Activated CD8-positive, alpha-beta memory T cell treated with anti-CD3 and anti-CD28 coated beads for 1 hour (primary cell): ENCODE measurements around the gene OR7G2.

ENCODE experiments used
- DNase-seq, 2 donors: peaks; one replicate each; pipeline ENCODE4 v3.0.0-alpha.2; 2020; ENCODE audit warnings: low read depth in 1 of 2; ENCODE audit errors: extremely low read depth in 1 of 2

Gene OR7G2

DNA sequence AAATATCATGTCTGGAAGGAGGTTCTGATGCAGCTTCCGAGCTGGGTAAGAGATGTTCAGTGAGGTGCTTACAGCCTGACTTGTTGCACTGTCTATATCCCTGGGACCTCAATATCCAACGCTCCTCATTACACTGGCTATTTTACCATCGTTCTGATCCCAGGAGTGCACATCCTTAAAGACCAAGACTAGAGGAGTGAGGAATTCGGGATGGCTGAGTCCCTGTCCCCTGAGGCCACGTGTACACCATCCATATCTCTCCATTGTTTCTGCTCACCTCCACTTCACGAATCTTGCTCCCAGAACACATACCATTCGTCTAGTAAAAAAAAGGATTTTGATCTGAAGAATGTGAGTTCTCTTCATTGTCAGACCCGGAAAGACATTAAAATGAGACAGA lies at the start of gene OR7G2:
TSS of gene OR7G2 (minus strand) at position 101 of the 400 bp plus-strand sequence. CDS start 4,232 bp downstream, outside the sequence.
- DNase-seq = no peak

GRCh38 chr19:9156304-9156703 lies 49.0 kb upstream of the OR7G2 start:
- no peak for DNase-seq

DNA sequence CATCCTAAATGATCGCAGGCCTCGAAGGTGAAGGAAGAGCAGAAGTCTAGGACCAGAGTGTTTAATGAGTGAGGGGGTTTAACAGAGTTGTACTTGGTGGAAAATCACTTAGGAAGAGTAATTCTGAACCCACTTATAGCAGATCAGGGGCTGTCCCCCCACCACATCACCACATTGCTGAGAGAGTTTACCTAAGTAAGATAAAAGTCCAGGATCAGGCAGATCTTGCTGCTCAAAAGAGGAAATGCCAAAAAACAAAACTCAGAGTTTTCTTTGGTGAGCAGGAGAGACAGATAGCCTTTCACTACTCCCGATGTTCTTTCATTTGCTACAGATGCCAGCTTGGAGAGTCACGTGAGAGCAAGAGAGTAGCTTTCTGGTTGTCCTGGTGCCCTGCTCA lies 48.3 kb upstream of the OR7G2 start:
- DNase-seq = no peak

GRCh38 chr19:9151367-9151766 lies 44.1 kb upstream of the OR7G2 start:
- DNase-seq = no peak

GRCh38 chr19:9150650-9151049 lies 43.4 kb upstream of the OR7G2 start:
- no peak for DNase-seq

DNA sequence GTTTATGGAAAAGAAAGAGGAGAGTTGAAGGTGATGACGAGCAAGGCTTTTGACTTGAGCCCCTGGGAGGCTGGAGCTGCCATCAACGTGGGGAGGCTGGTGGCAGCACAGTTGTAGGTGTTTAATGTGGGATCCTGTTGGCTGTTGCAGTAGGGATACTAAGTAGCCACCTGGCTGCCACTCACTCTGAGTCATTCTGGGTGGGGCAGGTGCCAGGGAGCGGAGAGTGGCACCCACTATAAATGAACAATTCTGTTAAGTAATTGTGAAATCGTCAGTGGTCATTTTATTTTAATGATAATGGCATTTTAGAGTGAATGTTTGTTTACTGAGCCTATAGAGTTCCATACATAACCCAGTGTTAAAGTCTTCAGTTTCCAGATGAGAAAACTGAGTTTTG lies 42.7 kb upstream of the OR7G2 start:
- no peak for DNase-seq

GRCh38 chr19:9148697-9149096 lies 41.4 kb upstream of the OR7G2 start:
- DNase-seq = no peak

DNA sequence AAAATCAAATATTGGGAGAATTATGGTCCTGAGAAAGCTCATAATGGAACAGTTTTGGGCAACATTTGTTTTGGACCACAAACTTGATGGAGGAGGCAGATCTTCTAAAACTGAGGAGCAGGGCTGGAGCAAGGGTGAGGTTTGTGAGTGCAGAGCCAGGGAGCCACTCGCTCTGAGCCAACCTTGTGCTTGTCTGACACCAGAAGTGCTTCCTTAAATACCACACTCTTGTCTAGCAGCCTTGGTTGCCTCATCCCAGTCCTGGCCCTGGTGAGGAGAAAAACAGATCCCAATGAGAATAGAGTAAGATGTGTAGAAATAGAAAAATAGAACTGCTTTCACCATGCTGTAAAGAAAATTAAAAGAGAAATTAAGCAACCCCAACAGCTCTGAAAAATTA lies 39.6 kb upstream of the OR7G2 start:
- DNase-seq = no peak

DNA sequence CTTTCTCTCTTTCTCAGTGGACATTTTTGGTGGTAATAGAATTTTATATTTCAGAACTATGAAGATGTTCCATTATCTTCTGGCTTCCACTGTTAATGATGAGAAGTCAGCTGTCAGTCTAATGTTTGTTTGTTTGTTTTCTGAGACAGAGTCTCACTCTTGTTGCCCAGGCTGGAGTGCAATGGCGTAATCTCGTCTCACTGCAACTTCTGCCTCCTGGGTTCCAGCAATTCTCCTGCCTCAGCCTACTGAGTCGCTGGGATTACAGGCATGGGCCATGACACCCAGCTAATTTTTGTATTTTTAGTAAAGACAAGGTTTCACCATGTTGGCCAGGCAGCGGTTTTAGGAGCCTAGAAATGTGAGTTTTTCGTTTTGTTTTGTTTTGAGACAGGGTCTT lies 37.6 kb upstream of the OR7G2 start:
- no peak for DNase-seq

GRCh38 chr19:9140159-9140874 lies 33.0 kb upstream of the OR7G2 start, which contains the start of gene ZNF317:
TSS of gene ZNF317 (plus strand) at chr19:9140397. CDS start at chr19:9156017, 15,620 bp downstream.
- DNase-seq = peak; percentile 78 to 80

DNA sequence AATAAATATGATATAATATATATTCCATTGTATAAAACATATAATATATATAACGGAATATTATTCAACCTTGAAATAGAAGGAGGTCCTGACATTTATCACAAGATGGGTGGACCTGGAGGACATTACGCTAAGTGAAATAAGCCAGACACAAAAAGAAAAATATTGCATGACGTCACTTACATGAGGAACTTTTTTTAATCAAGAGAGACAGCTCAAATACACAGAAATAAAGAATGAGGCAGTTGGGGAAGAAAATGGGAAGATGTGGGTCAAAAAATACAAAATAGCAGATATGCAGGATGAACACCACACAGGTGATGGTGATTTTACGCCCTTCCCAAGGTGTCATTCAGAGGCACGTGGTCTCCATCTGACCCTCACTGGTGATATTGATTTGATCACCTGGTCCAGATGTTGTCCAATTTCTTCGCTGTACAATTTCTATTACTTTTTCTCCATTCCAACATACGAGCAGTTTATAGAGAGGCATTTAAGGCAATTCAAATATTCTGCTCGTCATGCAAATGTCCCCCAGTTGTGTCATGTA lies 32.4 kb upstream of the OR7G2 start:
- no peak for DNase-seq

GRCh38 chr19:9132422-9132821 lies 25.1 kb upstream of the OR7G2 start:
- no peak for DNase-seq

GRCh38 chr19:9130965-9131364 lies 23.7 kb upstream of the OR7G2 start:
- no peak for DNase-seq

- no peak for DNase-seq
Measured at GRCh38 chr19:9128171-9128570, 20.9 kb upstream of the OR7G2 start.

DNA sequence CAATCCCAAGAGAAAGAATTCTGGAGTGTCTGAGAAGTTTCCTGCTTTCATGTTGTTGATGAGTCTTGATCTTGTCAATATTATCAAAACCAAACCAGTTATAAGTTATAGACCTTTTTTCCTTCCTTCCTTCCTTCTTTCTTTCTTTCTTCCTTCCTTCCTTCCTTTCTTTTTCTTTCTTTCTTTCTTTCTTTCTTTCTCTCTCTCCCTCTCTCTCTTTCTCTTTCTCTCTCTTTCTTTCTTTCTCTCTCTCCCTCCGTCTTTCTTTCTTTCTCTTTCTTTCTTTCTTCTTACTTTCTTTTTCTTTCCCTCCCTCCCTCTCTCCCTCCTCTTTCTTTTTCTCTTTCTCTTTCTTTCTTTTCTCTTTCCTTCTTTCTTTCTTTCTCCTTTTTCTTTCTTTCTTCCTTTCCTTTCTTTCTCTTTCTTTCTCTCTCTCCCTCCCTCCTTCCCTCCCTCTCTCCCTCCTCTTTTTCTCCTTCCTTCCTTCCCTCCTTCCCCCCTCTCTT lies 19.7 kb upstream of the OR7G2 start, which contains the start of gene OR7G3:
TSS of gene OR7G3 (minus strand) at position 51 of the 506 bp plus-strand sequence. CDS start at position 51, 0 bp downstream.
- DNase-seq = no peak

- no peak for DNase-seq
Measured at GRCh38 chr19:9116547-9116946, 9.3 kb upstream of the OR7G2 start.

- no peak for DNase-seq
Measured at GRCh38 chr19:9115307-9115813, 8.1 kb upstream of the OR7G2 start, which contains the start of gene OR7G1. TSS of gene OR7G1 (minus strand) at chr19:9115763. CDS start at chr19:9115763, 0 bp downstream.

DNA sequence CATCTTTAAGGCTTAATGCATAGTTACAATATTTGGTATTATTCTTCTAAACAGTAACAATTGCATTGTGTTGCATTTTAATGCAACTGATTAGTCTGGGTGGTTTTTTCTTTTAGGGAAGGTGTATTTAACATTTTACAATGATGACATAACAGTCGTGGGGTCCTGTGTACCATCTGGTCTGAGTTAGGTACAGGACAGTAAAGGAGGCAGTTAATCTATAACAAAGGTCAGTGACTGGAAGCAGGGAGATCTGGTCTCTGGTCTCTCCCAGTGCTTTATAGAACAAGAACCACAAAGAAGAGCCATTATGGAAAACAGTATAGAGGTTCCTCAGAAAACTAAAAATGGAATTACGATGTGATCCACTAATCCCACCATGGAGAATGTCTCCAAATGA lies 2.7 kb upstream of the OR7G2 start:
- no peak for DNase-seq

DNA sequence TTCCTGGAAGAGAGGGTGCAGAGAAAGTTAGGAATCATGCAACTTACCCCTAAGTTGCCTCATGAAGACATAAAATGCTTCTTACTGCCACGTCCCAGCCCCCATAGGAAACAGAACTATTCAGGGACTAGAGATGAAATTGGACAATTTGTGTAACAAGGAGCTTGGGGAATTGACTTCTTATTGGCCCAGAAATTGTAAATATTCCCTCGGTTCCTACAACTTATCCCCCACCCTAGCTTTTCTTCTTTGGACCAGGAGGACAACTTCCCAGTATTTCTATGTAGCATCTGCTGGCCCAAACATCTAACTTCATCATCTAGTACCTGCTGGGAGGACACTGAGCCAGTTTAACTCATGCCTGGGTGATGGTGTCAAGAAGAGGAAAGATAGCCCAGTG lies 20.5 kb downstream of the OR7G2 start, which contains the start of gene OR1M1:
TSS of gene OR1M1 (plus strand) at position 301 of the 400 bp plus-strand sequence. CDS start 6,184 bp downstream, outside the sequence.
- DNase-seq = no peak

GRCh38 chr19:9078651-9079050 lies 28.6 kb downstream of the OR7G2 start:
- no peak for DNase-seq

DNA sequence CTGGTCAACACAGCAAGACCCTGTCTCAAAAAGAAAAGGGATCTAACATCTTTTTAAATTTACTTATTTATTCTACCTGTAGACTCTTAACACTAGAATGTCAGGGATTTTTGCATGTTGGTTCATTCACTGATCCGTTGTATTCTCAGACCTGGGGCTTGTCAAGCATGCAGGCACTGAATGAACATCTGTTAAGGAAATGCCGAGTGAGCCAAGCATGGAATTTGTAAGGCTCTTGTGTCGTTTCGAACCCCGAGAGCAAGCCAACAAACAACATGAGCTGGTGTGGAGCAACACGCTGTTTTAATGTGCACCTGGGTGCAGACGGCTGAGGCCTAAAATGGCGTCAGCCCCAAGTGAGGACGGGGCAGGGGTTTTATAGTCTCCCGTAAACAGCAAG lies 30.4 kb downstream of the OR7G2 start:
- no peak for DNase-seq
